Measurements from ENCODE around the gene PIAS4. TPM values are rescaled to one million over a fixed set of nuclear protein-coding genes. Genes with fewer than 3 reads are reported as not detected.

The PIAS4 gene
- total and polyA plus RNA-seq, 2 of the 13 experiments (the other 11 are each of a cell fraction or from before 2014, with no cell fraction given) = 9.0 to 20.1 TPM

DNA sequence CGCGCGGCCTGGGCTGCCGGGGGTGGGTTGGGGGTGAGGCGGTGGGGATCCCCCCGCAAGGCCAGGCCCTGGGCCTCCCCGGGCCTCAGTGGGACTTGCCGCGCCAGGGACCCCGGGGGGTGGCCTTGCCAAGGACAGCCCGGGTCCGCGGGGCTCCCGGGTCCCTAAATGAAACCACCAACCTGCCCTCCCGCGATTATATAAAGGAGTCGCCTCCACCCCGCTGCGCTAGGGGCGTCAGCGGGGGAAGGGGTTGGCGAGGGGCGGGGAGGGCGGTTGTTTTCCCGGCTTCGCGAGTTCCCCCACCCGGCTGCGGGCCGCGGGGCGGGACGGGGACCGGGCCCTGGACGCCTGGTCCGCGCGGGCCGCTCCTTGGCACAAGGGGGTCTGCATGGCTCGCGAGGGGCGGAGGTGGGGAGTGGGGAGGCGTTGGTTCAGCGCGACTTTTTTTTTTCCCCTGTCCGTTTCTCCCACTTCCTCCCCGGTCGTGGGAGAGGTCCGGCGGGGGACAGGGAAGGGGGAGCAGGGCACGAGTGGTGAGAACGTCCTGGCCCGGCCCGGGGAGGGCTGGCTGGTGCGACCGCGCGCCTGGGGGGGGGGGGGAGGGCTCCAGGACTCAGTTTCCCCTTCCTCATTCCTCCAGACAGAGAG, 60.0 kb downstream of the PIAS4 start:
- ATAC-seq (no peak; the same call in 2 of the 3 replicates), FAIRE-seq (no peak), DNase-seq (ENCODE audit: low spot score) (no peak)
- ChIA-PET POLR2A (interaction anchor here (1.9 to 2.1 kb wide), 2 partner anchors 10 to 16 kb away, joined by 16 to 19 read pairs; no protein-coding TSS in a partner anchor), CTCF (ENCODE audit: low intra/inter-chr PET ratio, low total read pairs) (no interaction called here)
- Histone ChIP-seq H3K36me3 (replicated peaks in 1 of 2; ENCODE audit: control insufficient read depth in 1 of 2, insufficient read depth in 2 of 2, low read length in 2 of 2) (peaks cover 3 to 9% of the 10 kb centered on the region in 2 experiments; a peak in 4 of 5 replicates), H3K9me3 (ENCODE audit: low read length) (no peaks in the 10 kb centered on the region), H2AFZ (ENCODE audit: low read length) (no peak overlapping the region), H3K4me2 (ENCODE audit: low read depth, low read length) (peak overlapping the region; percentile 97), H3K79me2 (ENCODE audit: insufficient read depth, low read length) (peaks cover 23% of the 10 kb centered on the region), H3K27me3 (ENCODE audit: control insufficient read depth in 1 of 2, insufficient read depth in 2 of 2, low read length in 2 of 2) (no peaks in the 10 kb centered on the region), H3K4me3 (replicated peaks in 1 of 3; ENCODE audit: insufficient read depth in 1 of 3, low read depth in 2 of 3, low read length in 3 of 3) (peak overlapping the region; percentile 81 to 94 (median 89)), H3K9ac (ENCODE audit: insufficient read depth, low read depth, low read length) (peak overlapping the region; percentile 85; the same call in 1 of the 2 replicates), H3K27ac (ENCODE audit: extremely low read length, insufficient read depth, low read length) (peak overlapping the region; percentile 85), H4K20me1 (ENCODE audit: insufficient read depth, low read length) (peaks cover 19% of the 10 kb centered on the region), H3K4me1 (ENCODE audit: insufficient read depth, low read length) (peaks cover 31% of the 10 kb centered on the region)
- in situ Hi-C loops (cut with HindIII; ENCODE audit: extremely low pct_ligation_motif_present, low pct_unique_long_range_greater_than_20kb) = no loop called here
- intact Hi-C loops (cut with micrococcal nuclease; ENCODE audit: unreplicated experiment) = loop anchor here (5.0 kb wide), 1 partner anchor 585 kb away; no protein-coding TSS in a partner anchor
- 2% methylated on average over 18 of the region's 58 CpGs for WGBS (ENCODE audit: low lambda C conversion rate)
- BruUV-seq (replicated peaks) = no TSS peak
- TF ChIP-seq GABPA (IDR thresholded peaks at IDR 0.05; ENCODE audit: low read depth, low read length) (no peak), GABPA (CRISPR knock-in tag; IDR thresholded peaks at IDR 0.05; ENCODE audit: low read depth) (no peak), GATAD1 (CRISPR knock-in tag; IDR thresholded peaks at IDR 0.05) (0 out of 2 replicates have a peak, but pooled peaks have one; percentile 2), ZNF839 (CRISPR knock-in tag; IDR thresholded peaks at IDR 0.05; ENCODE audit: borderline replicate concordance) (no peak), ZNF362 (CRISPR knock-in tag; IDR thresholded peaks at IDR 0.05; ENCODE audit: borderline replicate concordance) (0 out of 2 replicates have a peak, but pooled peaks have one; percentile 41), SAP130 (CRISPR knock-in tag; IDR thresholded peaks at IDR 0.05; ENCODE audit: low read depth) (0 out of 2 replicates have a peak, but pooled peaks have one; percentile 10), UBTF (CRISPR knock-in tag; IDR thresholded peaks at IDR 0.05) (peak; percentile 34; the same call in 1 of the 2 replicates), SALL1 (CRISPR knock-in tag; IDR thresholded peaks at IDR 0.05) (no peak; the same call in 1 of the 2 replicates), HOXA3 (CRISPR knock-in tag; IDR thresholded peaks at IDR 0.05) (peak; percentile 28; the same call in 1 of the 2 replicates), HCFC1 (IDR thresholded peaks at IDR 0.05; ENCODE audit: low read depth, low read length) (no peak), ZNF292 (CRISPR knock-in tag; IDR thresholded peaks at IDR 0.05; ENCODE audit: borderline replicate concordance, low read depth) (no peak), AGO2 (optimal IDR thresholded peaks at IDR 0.05; ENCODE audit: low read depth, low read length) (peak; percentile 15)
- TF ChIP-seq, protein P1, sequence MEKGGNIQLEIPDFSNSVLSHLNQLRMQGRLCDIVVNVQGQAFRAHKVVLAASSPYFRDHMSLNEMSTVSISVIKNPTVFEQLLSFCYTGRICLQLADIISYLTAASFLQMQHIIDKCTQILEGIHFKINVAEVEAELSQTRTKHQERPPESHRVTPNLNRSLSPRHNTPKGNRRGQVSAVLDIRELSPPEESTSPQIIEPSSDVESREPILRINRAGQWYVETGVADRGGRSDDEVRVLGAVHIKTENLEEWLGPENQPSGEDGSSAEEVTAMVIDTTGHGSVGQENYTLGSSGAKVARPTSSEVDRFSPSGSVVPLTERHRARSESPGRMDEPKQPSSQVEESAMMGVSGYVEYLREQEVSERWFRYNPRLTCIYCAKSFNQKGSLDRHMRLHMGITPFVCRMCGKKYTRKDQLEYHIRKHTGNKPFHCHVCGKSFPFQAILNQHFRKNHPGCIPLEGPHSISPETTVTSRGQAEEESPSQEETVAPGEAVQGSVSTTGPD (CRISPR knock-in tag; IDR thresholded peaks at IDR 0.05) = no peak
- TF ChIP-seq, protein P2, sequence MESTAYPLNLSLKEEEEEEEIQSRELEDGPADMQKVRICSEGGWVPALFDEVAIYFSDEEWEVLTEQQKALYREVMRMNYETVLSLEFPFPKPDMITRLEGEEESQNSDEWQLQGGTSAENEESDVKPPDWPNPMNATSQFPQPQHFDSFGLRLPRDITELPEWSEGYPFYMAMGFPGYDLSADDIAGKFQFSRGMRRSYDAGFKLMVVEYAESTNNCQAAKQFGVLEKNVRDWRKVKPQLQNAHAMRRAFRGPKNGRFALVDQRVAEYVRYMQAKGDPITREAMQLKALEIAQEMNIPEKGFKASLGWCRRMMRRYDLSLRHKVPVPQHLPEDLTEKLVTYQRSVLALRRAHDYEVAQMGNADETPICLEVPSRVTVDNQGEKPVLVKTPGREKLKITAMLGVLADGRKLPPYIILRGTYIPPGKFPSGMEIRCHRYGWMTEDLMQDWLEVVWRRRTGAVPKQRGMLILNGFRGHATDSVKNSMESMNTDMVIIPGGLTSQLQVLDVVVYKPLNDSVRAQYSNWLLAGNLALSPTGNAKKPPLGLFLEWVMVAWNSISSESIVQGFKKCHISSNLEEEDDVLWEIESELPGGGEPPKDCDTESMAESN (CRISPR knock-in tag; conservative IDR thresholded peaks at IDR 0.05) = no peak
- TF ChIP-seq, protein P3, sequence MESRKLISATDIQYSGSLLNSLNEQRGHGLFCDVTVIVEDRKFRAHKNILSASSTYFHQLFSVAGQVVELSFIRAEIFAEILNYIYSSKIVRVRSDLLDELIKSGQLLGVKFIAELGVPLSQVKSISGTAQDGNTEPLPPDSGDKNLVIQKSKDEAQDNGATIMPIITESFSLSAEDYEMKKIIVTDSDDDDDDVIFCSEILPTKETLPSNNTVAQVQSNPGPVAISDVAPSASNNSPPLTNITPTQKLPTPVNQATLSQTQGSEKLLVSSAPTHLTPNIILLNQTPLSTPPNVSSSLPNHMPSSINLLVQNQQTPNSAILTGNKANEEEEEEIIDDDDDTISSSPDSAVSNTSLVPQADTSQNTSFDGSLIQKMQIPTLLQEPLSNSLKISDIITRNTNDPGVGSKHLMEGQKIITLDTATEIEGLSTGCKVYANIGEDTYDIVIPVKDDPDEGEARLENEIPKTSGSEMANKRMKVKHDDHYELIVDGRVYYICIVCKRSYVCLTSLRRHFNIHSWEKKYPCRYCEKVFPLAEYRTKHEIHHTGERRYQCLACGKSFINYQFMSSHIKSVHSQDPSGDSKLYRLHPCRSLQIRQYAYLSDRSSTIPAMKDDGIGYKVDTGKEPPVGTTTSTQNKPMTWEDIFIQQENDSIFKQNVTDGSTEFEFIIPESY (CRISPR knock-in tag; IDR thresholded peaks at IDR 0.05) = 0 out of 2 replicates have a peak, but pooled peaks have one; percentile 3

Measured in HepG2 (cell line).